ENCODE results near the gene PLBD1.
A peak's percentile ranks its signal among the peaks of the same experiment; 100 is the strongest.

PLBD1 gene, protein sequence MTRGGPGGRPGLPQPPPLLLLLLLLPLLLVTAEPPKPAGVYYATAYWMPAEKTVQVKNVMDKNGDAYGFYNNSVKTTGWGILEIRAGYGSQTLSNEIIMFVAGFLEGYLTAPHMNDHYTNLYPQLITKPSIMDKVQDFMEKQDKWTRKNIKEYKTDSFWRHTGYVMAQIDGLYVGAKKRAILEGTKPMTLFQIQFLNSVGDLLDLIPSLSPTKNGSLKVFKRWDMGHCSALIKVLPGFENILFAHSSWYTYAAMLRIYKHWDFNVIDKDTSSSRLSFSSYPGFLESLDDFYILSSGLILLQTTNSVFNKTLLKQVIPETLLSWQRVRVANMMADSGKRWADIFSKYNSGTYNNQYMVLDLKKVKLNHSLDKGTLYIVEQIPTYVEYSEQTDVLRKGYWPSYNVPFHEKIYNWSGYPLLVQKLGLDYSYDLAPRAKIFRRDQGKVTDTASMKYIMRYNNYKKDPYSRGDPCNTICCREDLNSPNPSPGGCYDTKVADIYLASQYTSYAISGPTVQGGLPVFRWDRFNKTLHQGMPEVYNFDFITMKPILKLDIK

DNA sequence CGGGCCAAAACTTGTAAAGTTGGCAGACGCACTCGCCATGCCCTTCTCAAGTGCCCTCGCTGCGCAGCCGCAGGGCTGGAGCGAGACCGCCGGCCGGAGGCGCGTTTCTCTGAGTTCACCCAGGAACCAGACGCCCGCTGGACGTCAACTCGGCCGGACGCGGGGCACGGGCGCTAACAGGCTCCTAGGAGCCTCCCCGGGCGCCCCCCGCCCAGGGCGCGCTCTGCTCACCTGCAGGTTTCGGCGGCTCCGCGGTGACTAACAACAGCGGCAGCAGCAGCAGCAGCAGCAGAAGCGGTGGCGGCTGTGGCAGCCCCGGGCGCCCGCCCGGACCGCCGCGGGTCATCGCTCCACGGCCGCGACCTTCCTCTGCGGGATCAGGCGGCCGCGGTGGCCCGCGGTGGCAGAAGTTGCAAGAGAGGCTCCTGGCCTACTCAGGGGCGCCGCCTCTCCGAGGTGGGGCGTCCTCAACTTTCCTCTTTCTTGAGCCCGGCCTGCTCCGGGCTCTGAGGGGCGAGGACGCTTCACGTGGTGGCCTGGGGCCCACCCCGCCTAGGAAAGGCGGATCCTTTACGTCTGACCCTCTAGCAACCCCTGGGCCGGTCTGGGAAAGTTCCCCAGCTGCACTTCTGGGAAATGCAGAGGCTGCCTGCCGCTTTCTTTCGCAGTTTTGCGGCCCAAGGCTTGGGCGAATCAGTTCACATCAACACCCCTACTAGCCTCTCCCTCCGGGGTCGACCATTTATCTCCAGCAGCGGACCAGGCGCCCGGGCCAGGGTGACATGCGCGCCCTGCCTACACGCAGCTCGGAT lies at the start of gene PLBD1:
Gene PLBD1, minus strand, starts transcription at position 533 of the 812 bp plus-strand sequence. Its CDS starts 187 bp downstream, at position 346.
- DNase-seq: peak; percentile 73 to 85

DNA sequence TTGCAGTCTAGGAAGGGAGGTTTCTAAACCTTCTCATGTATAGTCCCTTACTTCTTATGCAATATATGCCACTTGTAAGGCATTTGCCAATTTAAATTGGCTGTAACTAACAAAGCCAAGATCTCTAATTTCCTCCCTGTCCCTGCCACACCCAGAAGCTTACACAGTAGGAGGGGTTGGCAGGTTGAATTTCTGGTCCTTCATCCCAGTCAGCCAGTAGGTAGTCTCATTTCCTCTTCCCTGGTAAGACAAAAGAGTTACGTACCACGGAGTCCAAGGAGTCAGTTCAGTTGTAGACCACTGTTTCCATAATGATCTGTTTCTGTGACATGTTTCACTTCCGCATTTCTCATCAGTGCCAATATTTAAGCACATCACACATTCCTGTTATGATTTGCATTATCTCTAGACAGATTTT lies 47.0 kb upstream of the PLBD1 start:
- peak; percentile 30 to 50 for DNase-seq

DNA sequence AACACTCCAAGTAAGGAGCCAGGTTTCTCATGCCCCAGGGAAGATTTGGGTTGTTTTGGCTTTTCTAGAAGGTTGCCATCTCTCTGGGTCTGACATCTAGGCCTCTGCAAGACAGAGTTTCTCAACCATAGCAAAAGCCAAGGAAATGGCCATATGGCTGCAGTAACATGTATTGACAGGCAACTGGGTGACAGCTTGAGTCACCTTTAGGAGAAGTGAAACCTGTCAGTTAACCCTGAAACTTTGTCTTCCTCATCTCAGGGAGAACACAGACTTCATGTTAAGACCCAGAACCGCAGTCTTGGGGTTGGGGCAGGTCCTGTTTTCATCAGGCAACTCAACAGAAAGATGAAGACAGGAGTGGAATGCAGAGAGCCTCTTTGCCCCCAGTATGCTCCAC lies 46.0 kb upstream of the PLBD1 start:
- peak; percentile 46 to 67 for DNase-seq

DNA sequence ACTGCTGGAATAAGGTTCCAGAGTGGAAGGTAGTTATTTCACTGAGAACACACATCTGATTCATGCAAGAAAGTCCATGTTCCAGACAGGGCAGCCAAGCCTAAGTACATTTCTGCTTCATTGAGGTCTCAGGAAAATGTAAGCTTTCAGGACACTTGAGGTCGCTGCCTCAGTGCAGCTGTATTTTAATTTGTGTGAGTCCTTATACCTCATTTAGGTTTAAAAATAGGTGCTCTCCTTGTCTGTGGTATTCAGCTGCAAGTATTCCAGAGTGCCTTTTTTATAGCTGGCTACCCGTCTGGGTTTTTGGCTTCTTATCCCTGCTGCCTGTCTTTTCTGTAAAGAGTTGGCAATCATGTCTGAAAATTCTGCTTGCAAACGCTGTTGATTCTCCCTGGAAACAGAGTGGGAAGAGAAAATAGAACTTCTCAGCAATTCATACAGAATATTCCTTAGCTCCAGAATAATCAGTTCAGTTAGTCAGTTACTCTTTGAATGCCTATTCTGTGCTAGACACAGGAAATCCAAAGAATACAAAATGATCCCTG lies 45.3 kb upstream of the PLBD1 start:
- no peak for DNase-seq

DNA sequence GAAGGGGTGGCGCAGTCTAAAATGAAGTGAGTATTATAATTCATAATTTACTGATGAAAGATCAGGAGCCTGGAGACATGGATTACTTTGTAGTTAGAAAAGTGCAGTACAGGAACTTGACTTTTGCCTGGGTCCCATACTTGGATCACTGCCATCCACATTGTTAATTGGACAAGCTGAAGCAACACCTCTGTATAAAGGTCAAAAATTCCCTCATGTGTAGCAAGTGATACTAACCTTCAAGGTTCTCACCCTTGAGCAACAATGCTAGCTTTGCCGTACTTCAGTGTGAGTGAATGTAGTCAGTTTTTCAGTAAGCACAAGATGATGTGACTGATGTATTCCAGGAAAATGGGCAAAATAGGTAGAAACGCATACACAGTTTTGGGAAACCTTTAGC lies 44.6 kb upstream of the PLBD1 start:
- no peak for DNase-seq

DNA sequence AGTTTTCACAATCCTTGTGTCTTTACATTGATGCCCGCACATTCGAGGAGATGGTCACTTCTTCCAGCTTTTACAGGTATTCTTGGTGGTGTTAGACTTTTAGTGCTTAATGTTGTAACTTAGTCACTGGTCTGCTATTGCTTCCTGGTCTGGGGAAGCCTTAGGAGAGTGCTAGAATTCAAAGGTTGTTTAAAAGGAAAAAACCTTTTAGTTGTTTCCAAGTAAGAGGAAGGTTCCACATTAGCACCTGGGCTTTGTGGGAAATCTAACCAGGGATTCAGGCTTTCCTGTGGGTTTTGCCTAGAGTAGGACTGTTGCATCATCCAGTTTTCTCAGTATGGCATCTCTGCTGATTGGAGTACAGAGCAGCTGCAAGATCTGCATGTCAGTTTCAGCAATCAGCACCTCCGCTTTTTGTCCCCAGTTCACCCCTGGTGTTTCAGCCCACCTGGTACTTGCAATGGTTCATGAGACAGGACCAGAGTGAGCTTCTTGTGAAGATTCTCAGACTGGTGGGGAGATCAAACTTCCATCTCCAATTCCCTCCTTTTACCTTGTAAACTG lies 44.0 kb upstream of the PLBD1 start:
- no peak for DNase-seq

DNA sequence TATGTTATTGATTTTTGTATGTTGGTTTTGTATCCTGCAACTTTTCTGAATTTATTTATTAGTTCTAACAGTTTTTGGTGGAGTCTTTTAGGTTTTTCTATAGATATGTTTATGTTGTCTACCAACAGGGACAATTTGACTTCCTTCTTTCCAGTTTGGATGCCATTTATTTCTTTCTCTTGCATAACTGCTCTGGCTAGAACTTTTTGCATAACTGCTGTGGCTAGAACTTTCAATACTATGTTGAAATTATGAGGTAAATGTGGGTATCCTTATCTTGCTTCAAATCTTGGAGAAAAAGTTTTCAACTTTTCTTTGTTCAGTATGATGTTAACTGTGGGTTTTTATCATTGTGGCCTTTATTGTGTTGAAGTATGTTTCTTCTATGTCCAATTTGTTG lies 39.9 kb upstream of the PLBD1 start:
- DNase-seq: peak; percentile 63 to 64

DNA sequence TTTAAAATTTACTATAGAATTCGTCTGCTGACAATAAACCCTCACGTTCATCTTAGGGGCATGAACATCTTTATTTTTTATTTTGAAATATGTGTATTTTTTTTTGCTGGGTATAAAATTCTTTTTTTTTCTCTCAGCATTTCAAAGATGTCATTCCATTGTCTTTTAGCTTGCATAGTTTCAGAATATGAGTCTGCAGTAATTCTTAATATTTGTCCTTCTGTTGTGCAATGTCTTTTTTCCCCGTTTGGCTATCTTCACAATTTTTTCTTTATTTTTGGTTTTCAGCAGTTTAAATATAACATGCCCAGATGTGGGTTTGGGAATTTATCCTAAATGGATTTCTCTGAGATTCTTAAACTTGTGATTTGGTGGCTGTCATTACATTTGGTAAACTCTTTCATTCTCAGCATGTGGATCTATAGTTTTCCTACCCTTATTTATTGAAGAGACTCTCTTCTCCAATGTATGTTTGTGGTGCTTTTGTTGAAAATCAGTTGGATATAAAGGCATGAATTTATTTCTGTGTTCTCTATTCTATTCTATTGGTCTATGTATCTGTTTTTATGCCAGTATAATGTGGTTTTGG lies 37.8 kb upstream of the PLBD1 start:
- peak in 1 of 2 donors; percentile 20 for DNase-seq

DNA sequence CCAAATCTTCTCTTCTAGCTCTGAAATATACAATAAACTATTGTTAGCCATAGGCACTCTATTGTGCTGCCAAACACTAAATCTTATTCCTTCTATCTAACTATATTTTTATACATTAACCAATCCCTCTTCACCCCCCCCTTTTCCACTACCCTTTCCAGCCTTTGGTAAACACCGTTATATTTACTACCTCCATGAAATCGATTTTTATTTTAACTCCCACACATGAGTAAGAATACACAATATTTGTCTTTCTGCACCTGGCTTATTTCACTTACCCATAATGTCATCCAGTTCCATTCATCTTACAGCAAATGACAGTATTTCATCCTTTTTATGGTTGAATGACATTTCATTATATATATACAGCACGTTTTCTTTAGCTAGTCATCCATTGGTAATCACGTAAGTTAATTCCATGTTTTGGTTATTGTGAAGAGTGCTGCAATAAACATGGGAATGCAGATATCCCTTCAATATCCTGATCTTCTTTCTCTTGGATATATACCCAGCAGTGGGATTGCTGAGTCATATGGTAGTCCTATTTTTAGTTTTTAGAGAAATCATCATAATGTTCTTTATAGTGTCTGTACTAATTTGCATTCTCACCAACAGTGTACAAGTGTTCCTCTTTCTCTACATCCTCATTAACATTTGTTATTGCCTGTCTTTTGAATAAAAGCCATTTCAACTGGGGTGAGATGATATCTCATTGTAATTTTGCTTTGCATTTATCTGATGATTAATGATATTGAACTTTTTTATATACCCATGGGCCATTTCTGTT lies 34.2 kb upstream of the PLBD1 start:
- DNase-seq: no peak

DNA sequence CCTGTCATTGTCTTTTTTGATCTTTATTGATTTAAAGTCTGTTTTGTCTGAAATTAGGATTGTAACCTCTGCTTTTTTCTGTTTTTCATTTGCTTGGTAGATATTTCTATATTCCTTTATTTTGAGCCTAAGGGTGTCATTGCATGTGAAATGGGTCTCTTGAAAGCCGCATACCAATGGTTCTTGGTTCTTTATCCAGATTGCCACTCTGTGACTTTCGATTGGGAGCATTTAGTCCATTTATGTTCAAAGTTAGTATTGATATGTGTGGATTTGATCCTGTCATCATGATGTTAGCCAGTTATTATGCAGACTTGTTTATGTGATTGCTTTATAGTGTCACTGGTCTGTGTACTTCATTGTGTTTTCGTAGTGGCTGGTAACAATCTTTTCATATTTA lies 29.8 kb upstream of the PLBD1 start:
- no peak for DNase-seq

DNA sequence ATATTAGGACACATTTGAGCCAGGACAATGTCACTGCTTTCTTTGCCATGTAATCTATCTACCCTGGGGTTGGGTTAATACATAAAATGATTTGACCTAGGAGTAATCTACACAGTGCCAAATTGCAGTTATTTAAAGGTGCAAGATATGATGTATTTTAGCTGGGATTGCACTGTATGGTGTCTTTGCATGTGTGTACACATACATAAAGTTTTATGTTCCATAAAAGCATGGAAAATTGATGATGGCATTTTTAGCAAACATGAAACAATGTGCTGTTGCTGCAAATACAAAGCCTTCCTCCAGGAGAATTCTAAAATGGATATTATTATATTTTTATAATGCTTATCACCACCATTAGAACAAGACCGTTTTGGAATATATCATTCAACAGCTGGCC lies 24.0 kb upstream of the PLBD1 start:
- no peak for DNase-seq

DNA sequence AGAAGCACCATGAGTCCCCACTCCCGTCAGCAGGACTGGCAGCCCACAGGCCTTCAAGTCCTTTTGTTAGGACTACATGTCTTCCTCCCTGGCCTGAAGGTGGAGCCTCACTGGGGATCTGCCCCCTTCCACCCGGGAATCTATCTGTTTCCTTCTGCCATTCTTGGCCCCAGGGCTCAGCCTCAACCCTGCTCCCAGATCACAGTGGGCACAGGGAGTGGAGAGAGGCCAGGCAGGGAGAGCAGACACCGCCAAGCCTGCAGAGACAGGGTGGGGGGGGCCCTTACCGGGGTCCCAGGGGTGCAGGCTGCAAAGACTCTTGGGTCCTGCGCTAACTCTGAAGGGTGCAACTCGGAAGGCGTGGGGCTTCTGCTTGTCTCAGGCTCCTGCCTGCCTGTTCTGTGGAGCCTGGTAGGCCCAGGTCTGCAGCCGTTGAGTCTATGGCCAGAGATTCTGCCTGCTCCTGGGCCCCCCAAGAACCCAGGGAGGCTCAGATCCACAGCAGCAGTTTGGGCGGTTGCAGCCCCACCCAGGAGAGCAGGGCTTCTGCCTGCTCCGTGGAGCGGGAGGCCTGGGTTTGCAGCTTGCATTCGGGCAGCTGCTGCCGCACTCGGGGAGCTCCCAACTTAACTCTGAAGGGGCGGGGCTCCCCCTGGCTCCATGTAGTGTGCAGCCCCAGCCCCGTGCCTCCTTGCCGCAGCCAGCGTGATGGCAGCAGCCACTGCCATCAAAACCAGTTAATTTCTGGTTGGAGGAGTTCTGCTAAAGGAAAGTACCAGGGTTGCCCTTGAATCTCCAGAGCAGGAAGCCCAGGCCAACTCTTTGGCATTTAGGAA lies 21.7 kb upstream of the PLBD1 start:
- DNase-seq: no peak

DNA sequence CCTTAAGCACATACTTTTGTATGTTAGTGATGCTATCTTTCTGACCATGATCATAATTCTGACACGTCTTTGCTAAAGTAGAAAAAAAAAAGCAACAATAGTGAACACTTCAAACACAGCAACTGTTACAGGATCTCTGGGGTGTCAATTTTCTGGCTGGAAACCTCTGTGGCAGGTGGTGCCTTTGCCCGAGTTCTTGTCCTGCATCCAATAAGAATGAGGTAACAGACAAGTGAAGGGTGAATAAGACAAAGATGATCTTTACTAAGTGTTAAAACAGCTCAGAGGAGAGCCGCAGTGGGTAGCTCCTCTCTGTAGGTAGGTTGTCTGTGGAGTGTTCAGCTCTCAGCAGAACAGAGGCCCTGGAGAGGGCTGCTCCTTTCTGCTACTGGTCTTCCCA lies 20.9 kb upstream of the PLBD1 start:
- no peak for DNase-seq

DNA sequence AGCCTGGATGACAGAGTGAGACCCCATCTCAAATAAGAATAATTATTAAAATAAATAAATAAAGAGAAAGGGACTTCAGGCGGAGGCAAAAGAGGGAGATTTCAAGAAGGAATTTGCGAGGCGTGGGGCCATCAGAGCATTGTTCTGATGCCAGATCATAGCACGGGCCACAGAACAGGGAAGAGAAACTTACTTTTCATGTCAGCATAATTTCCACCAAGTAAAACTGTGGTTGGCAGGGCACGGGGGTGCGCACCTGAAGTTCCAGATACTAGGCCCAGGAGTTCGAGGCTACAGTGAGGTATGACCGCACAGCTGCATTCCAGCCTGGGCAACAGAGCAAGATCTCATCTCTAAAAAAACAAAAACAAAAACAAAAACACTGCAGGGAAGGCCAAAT lies 11.0 kb upstream of the PLBD1 start:
- DNase-seq: no peak

DNA sequence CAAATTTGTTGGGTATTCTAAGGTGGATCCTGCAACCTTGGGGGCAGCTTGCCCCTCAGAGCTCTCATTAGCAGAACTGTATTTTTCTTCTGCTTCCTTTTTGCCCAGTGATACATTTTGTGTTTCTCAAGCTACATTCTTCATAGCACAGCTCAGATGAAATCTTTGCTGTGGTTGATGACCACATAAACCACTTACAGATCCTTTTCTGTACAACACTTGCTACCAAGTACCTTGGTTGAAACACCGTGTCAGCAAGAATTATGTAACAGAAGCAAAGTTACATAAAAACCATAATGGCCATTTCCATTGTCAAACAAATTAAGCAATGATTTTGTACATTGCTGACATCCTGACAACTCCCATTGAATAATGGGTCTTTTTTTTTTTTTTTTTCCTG lies 9.7 kb upstream of the PLBD1 start:
- DNase-seq: peak; percentile 33 to 35

DNA sequence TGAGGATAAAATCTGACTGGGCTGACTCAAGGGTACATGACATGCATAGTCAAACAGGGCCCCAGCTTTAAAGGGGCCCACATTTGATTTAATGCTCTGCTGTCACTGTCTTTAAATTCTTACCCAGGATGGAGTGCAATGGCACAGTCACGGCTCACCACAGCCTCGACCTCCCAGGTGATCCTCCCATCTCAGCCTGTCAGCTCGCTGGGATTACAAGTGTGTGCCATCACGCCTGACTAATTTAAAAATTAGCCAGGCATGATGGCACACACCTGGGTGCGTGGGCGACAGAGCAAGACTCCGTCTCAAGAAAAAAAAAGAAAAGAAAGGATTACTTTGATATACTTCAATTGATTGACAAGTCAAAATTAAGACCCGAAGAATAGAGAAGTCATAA lies 9.2 kb upstream of the PLBD1 start:
- no peak for DNase-seq

DNA sequence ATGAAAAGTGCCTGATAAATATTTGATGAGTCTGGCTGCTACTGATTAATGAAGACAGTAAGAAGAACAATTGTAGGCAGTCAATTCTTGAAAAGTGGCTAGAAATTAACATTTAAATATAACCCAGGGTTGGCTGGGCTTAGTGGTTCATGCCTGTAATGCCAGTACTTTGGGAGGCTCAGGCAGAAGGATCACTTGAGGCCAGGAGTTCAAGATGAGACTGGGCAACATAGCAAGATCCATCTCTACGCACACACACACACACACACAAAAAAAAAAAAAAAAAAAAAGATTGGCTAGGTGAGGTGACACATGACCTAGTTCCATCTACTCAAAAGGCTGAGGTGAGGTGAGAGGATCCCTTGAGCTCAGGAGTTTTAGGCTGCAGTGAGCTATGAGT lies 7.9 kb upstream of the PLBD1 start:
- DNase-seq: no peak

DNA sequence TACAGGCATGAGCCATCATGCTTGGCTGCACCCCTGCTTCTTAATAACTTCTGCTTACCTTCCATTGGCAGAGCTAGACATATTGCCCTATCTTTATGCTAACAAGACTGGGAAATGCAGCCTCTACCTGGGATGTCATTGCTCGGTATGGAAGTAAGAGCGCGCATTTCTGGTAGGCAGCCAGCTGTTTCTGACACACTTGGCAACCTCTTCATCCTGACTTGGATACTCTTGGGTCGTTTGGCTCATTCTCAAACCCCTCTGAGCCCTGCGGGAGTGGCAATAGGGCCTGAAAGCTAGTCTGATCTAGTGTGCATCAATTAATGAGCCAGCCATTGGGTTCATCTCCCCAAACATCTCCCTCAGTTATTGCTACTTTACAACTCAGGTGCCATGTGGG lies 5.4 kb upstream of the PLBD1 start:
- DNase-seq: no peak

DNA sequence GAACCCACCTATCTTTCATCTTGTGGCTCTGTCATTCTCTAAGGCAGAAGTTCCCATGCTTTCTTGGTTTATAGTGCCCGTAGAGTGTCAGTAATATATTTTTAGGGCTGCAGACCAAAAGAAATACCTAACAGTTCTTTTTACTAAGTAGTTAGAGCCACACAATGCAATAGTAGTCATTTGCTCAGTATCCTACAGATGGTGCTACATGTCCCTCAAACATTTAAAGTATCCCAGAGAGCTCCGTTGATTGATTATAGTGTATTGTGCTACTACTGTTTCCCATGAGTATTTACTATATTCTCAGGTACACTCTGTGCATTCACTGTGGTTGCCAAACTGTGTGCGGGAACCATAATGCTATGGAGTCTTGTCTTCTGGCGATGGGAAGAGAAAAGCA lies 4.7 kb upstream of the PLBD1 start:
- DNase-seq: no peak

DNA sequence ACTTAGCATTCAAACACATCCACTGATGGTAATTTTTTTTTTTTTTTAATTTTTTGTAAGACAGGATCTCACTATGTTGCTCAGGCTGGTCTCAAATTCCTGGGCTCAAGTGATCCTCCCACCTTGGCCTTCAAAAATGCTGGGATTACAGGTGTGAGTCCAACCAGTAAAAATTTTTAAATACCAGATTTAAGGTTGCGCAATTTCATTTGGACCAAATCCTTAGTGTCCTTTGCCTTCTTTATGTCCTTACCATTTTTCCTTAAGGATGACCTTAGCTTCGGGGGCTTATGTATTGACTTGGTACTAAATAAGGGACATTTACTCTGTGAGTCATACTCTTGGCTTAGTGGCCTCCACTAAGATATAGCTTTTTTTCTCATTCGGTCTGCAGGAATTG lies 4.1 kb upstream of the PLBD1 start:
- no peak for DNase-seq

DNA sequence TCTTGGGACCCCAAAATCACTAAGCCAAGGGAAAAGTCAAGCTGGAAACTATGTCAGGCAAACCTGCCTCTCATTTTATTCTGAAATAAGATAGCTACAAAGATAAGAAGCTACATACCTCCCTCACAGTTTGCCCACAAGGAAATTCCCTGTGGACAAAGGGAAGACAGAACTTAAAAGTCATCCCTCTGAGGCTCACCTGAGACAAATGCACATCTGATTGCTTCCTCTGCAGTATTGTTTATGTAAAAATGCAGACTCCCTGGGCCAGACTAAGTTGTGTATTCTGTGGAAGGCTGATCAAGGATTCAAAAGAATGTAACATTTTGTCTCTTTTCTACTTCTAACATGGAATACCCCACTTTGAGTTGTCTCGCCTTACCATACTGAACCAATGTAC lies 2.5 kb upstream of the PLBD1 start:
- no peak for DNase-seq

Data from inflammatory macrophage treated with lipopolysaccharide for 1 hour (primary cell).